Measurements from ENCODE around the gene KLHL36.

The KLHL36 gene

GRCh38 chr16:84614623-84614967 lies 33.7 kb upstream of the KLHL36 start:
- TF ChIP-seq CTCF (IDR thresholded peaks at IDR 0.05; ENCODE audit: borderline replicate concordance, control extremely low read depth, extremely low read depth, insufficient read depth, missing control alignments): no peak
- in situ Hi-C loops (cut with MboI; ENCODE audit: low sequenced_read_pairs, unreplicated experiment): loop anchor here (25.0 kb wide), 1 partner anchor 327 kb away; the partner anchor contains the start of gene WFDC1
- DNase-seq (ENCODE audit: low spot score): no peak

GRCh38 chr16:84614968-84615813 lies 33.1 kb upstream of the KLHL36 start:
- in situ Hi-C loops (cut with MboI; ENCODE audit: low sequenced_read_pairs, unreplicated experiment): loop anchor here (25.0 kb wide), 1 partner anchor 328 kb away; the partner anchor contains the start of gene WFDC1
- TF ChIP-seq CTCF (IDR thresholded peaks at IDR 0.05; ENCODE audit: borderline replicate concordance, control extremely low read depth, extremely low read depth, insufficient read depth, missing control alignments): no peak
- no peak for DNase-seq (ENCODE audit: low spot score)

GRCh38 chr16:84616515-84616914 lies 31.8 kb upstream of the KLHL36 start:
- no peak for TF ChIP-seq CTCF (IDR thresholded peaks at IDR 0.05; ENCODE audit: borderline replicate concordance, control extremely low read depth, extremely low read depth, insufficient read depth, missing control alignments)
- no peak for DNase-seq (ENCODE audit: low spot score)
- in situ Hi-C loops (cut with MboI; ENCODE audit: low sequenced_read_pairs, unreplicated experiment): loop anchor here (25.0 kb wide), 1 partner anchor 329 kb away; the partner anchor contains the start of gene WFDC1

- TF ChIP-seq CTCF (IDR thresholded peaks at IDR 0.05; ENCODE audit: borderline replicate concordance, control extremely low read depth, extremely low read depth, insufficient read depth, missing control alignments): no peak
Measured at GRCh38 chr16:84617041-84617790, 31.1 kb upstream of the KLHL36 start.

GRCh38 chr16:84617791-84618580 lies 30.3 kb upstream of the KLHL36 start, which contains the start of gene COTL1:
TSS of gene COTL1 (minus strand) at chr16:84618078. CDS start at chr16:84617914, 164 bp downstream.
- in situ Hi-C loops (cut with MboI; ENCODE audit: low sequenced_read_pairs, unreplicated experiment): loop anchor here (25.0 kb wide), 1 partner anchor 331 kb away; the partner anchor contains the start of gene WFDC1
- TF ChIP-seq CTCF (IDR thresholded peaks at IDR 0.05; ENCODE audit: borderline replicate concordance, control extremely low read depth, extremely low read depth, insufficient read depth, missing control alignments): peak; percentile 8
- DNase-seq (ENCODE audit: low spot score): peak; percentile 97

More at GRCh38 chr16:84617041-84617790, 31.1 kb upstream of the KLHL36 start:
- in situ Hi-C loops (cut with MboI; ENCODE audit: low sequenced_read_pairs, unreplicated experiment): loop anchor here (25.0 kb wide), 1 partner anchor 330 kb away; the partner anchor contains the start of gene WFDC1
- DNase-seq (ENCODE audit: low spot score): peak; percentile 58
